Measurements from ENCODE around the gene DDIT3. TPM values are rescaled to one million over a fixed set of nuclear protein-coding genes. Genes with fewer than 3 reads are reported as not detected.

DDIT3 gene
- total and polyA plus RNA-seq, 2 of the 13 experiments (the other 11 are each of a cell fraction or from before 2014, with no cell fraction given): 27.5 to 48.7 TPM

- ChIA-PET POLR2A (interaction anchor here (0.6 kb wide), 1 partner anchor 21 kb away, joined by 3 read pairs; no protein-coding TSS in a partner anchor), CTCF (ENCODE audit: low intra/inter-chr PET ratio, low total read pairs) (no interaction called here)
- Histone ChIP-seq H3K4me1 (ENCODE audit: insufficient read depth, low read length) (peaks cover 21% of the 10 kb centered on the region), H3K9me3 (ENCODE audit: low read length) (no peaks in the 10 kb centered on the region), H3K27ac (ENCODE audit: extremely low read length, insufficient read depth, low read length) (no peak overlapping the region), H3K4me2 (ENCODE audit: low read depth, low read length) (no peak overlapping the region), H3K27me3 (ENCODE audit: control insufficient read depth in 1 of 2, insufficient read depth in 2 of 2, low read length in 2 of 2) (peaks cover 1 to 36% of the 10 kb centered on the region in 2 experiments; a peak in 4 of 5 replicates), H3K4me3 (replicated peaks in 1 of 3; ENCODE audit: insufficient read depth in 1 of 3, low read depth in 2 of 3, low read length in 3 of 3) (no peak overlapping the region), H3K36me3 (replicated peaks in 1 of 2; ENCODE audit: control insufficient read depth in 1 of 2, insufficient read depth in 2 of 2, low read length in 2 of 2) (no peaks in the 10 kb centered on the region), H4K20me1 (ENCODE audit: insufficient read depth, low read length) (no peaks in the 10 kb centered on the region), H3K79me2 (ENCODE audit: insufficient read depth, low read length) (no peaks in the 10 kb centered on the region), H2AFZ (ENCODE audit: low read length) (no peak overlapping the region), H3K9ac (ENCODE audit: insufficient read depth, low read depth, low read length) (no peak overlapping the region)
- ATAC-seq (no peak), FAIRE-seq (no peak), DNase-seq (ENCODE audit: low spot score) (no peak)
- intact Hi-C loops (cut with micrococcal nuclease; ENCODE audit: unreplicated experiment): no loop called here
- 82% methylated on average over 1 of the region's 1 CpG for WGBS (ENCODE audit: low lambda C conversion rate)
- TF ChIP-seq NFYC (CRISPR knock-in tag; IDR thresholded peaks at IDR 0.05) (no peak), CEBPB (IDR thresholded peaks at IDR 0.05; ENCODE audit: borderline replicate concordance, low read depth, low read length) (peak; percentile 15; the same call in 1 of the 2 replicates)
- in situ Hi-C loops (cut with HindIII; ENCODE audit: extremely low pct_ligation_motif_present, low pct_unique_long_range_greater_than_20kb): no loop called here
- BruUV-seq (replicated peaks): no TSS peak
Measured at GRCh38 chr12:57481671-57482070, 38.6 kb downstream of the DDIT3 start.

- no peaks in the 10 kb centered on the region for H3K79me2 ChIP-seq (ENCODE audit: insufficient read depth, low read length)
- H3K27ac ChIP-seq (ENCODE audit: extremely low read length, insufficient read depth, low read length): no peak within 1 kb of the TSS
- no peak for FAIRE-seq
- ChIA-PET CTCF (ENCODE audit: low intra/inter-chr PET ratio, low total read pairs) (no interaction called here), POLR2A (no interaction called here)
- H3K36me3 ChIP-seq (replicated peaks in 1 of 2; ENCODE audit: control insufficient read depth in 1 of 2, insufficient read depth in 2 of 2, low read length in 2 of 2): no peaks in the 10 kb centered on the region
- peaks cover 35% of the 10 kb centered on the region for H3K4me1 ChIP-seq (ENCODE audit: insufficient read depth, low read length)
- H2AFZ ChIP-seq (ENCODE audit: low read length): no peak within 1 kb of the TSS
- no TSS peak for BruUV-seq (replicated peaks)
- DNase-seq (ENCODE audit: low spot score): no peak
- H3K9ac ChIP-seq (ENCODE audit: insufficient read depth, low read depth, low read length): no peak within 1 kb of the TSS
- H3K4me3 ChIP-seq (replicated peaks in 1 of 3; ENCODE audit: insufficient read depth in 1 of 3, low read depth in 2 of 3, low read length in 3 of 3): no peak within 1 kb of the TSS
- intact Hi-C loops (cut with micrococcal nuclease; ENCODE audit: unreplicated experiment) (no loop called here), in situ Hi-C loops (cut with HindIII; ENCODE audit: extremely low pct_ligation_motif_present, low pct_unique_long_range_greater_than_20kb) (no loop called here)
- H3K4me2 ChIP-seq (ENCODE audit: low read depth, low read length): peak within 1 kb of the TSS; percentile 73; the same call in 1 of the 2 replicates
- ATAC-seq: no peak
- 31% methylated on average over 6 of the region's 6 CpGs for WGBS (ENCODE audit: low lambda C conversion rate)
- peaks cover 8 to 57% of the 10 kb centered on the region in 2 experiments for H3K27me3 ChIP-seq (ENCODE audit: control insufficient read depth in 1 of 2, insufficient read depth in 2 of 2, low read length in 2 of 2)
- no peaks in the 10 kb centered on the region for H4K20me1 ChIP-seq (ENCODE audit: insufficient read depth, low read length)
- no peaks in the 10 kb centered on the region for H3K9me3 ChIP-seq (ENCODE audit: low read length)
- TF ChIP-seq SIX1 (CRISPR knock-in tag; IDR thresholded peaks at IDR 0.05; ENCODE audit: borderline replicate concordance): no peak
- TF ChIP-seq DMTF1 (CRISPR knock-in tag; IDR thresholded peaks at IDR 0.05): no peak
- no peak for TF ChIP-seq ZNF776 (CRISPR knock-in tag; IDR thresholded peaks at IDR 0.05)
- TF ChIP-seq ZBTB38 (CRISPR knock-in tag; IDR thresholded peaks at IDR 0.05): no peak
- no peak for TF ChIP-seq MAX (IDR thresholded peaks at IDR 0.05)
- TF ChIP-seq ZBTB4 (CRISPR knock-in tag; IDR thresholded peaks at IDR 0.05; ENCODE audit: borderline replicate concordance): no peak
- TF ChIP-seq ZBTB26 (CRISPR knock-in tag; IDR thresholded peaks at IDR 0.05; ENCODE audit: borderline replicate concordance): no peak
- no peak for TF ChIP-seq TBX2 (CRISPR knock-in tag; IDR thresholded peaks at IDR 0.05; ENCODE audit: borderline replicate concordance)
Measured at GRCh38 chr12:57479376-57480115, 40.8 kb downstream of the DDIT3 start, which contains the start of gene ARHGAP9. TSS of gene ARHGAP9 (minus strand) at chr12:57479866. CDS start at chr12:57479406, 460 bp downstream.

Data from HepG2 (cell line).